KOPT-K1 (cell line): ENCODE measurements around the gene HBP1.

ENCODE experiments used
- H3K27ac ChIP-seq: fragments of 200-600 bp; sonication (generic); 2 replicates; pipeline ENCODE4 v1.5.1; 2016; ENCODE audit warnings: antibody characterized with exemption, mild to moderate bottlenecking, low read depth, low read length; ENCODE audit not compliant: poor library complexity, severe bottlenecking
- H3K36me3 ChIP-seq: fragments of 200-600 bp; sonication (generic); 2 replicates; pipeline ENCODE4 v1.5.1; 2017; ENCODE audit warnings: antibody characterized with exemption, mild to moderate bottlenecking, low read length, moderate library complexity; ENCODE audit not compliant: insufficient read depth
- H3K9me3 ChIP-seq: fragments of 200-600 bp; sonication (generic); 2 replicates; pipeline ENCODE4 v1.5.1; 2017; ENCODE audit warnings: antibody characterized with exemption, low read length, mild to moderate bottlenecking; ENCODE audit not compliant: insufficient read depth, poor library complexity, severe bottlenecking

Gene HBP1

GRCh38 chr7:107186240-107186639 is 17.4 kb downstream of the HBP1 start:
- H3K9me3 ChIP-seq, result no peaks in the 10 kb centered on the region
- no peak overlapping the region for H3K27ac ChIP-seq
- H3K36me3 ChIP-seq, result peaks cover 80% of the 10 kb centered on the region

DNA sequence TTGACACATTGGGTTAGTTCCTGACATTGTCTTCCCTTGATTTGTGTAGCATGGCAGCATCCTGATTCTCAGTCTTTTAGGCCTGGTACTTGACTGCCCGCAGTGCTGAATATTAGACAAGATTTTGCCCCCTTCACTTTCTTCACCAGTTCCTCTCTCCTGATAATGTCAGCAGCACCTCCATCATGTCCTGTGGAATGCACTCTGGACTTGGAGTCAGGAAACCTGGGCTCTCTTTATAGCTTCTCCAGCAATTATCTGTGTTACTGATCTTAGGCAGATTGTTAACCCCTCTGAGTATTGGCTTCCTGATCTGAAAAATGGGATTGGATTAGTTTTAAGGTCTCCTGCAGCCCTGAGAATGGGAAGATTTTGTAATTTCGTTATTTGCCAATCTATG is 19.0 kb downstream of the HBP1 start:
- H3K9me3 ChIP-seq, result no peaks in the 10 kb centered on the region
- no peak overlapping the region for H3K27ac ChIP-seq
- H3K36me3 ChIP-seq, result peaks cover 79% of the 10 kb centered on the region

DNA sequence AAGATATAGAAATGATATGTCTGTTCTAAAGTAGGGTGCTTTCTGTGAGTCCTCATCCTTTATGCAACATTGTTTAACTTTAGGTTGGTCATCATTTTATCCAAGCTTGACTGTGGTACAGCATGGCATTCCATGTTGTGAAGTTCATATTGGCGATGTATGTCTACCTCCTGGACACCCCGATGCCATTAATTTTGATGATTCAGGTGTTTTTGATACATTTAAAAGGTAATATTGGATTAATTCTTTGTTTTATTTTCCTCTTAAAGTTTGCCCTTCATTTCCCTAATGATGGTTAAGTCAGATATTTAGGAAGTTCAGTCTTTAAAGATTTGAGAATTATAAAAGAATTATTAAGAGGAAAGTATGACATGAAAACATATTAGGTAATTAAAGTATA is 21.3 kb downstream of the HBP1 start:
- no peaks in the 10 kb centered on the region for H3K9me3 ChIP-seq
- no peak overlapping the region for H3K27ac ChIP-seq
- H3K36me3 ChIP-seq, result peaks cover 73% of the 10 kb centered on the region

- Histone ChIP-seq H3K9me3 (no peaks in the 10 kb centered on the region), H3K27ac (no peak overlapping the region), H3K36me3 (peaks cover 72% of the 10 kb centered on the region)
These were observed 25.2 kb downstream of the HBP1 start for GRCh38 chr7:107194052-107194451.

- Histone ChIP-seq H3K36me3 (peaks cover 72% of the 10 kb centered on the region), H3K27ac (no peak overlapping the region), H3K9me3 (no peaks in the 10 kb centered on the region)
These were observed 28.2 kb downstream of the HBP1 start for GRCh38 chr7:107196834-107197610.

- no peaks in the 10 kb centered on the region for H3K9me3 ChIP-seq
- H3K36me3 ChIP-seq, result peaks cover 89% of the 10 kb centered on the region
- no peak overlapping the region for H3K27ac ChIP-seq
These were observed 33.1 kb downstream of the HBP1 start for GRCh38 chr7:107201795-107202450.

GRCh38 chr7:107203607-107204006 is 34.8 kb downstream of the HBP1 start:
- Histone ChIP-seq H3K27ac (no peak overlapping the region), H3K36me3 (peaks cover 90% of the 10 kb centered on the region), H3K9me3 (no peaks in the 10 kb centered on the region)

DNA sequence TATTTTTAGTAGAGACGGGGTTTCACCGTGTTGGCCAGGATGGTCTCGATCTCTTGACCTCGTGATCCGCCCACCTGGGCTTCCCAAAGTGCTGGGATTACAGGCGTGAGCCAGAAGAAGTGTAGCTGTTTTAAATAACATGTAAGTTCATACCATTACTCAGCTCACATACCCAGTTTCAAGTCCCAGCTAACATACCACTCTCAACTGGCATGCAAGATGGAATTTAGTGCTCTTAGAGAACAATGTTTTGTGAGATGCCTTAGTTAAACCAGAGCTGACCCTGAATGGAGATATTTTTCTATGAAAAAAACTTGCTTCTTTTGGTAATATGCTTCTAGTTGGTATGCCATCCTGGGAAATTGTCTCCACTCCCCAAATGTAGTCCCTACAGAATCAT is 37.3 kb downstream of the HBP1 start:
- Histone ChIP-seq H3K36me3 (peaks cover 92% of the 10 kb centered on the region), H3K9me3 (no peaks in the 10 kb centered on the region), H3K27ac (no peak overlapping the region)

- Histone ChIP-seq H3K36me3 (peaks cover 86% of the 10 kb centered on the region), H3K9me3 (no peaks in the 10 kb centered on the region), H3K27ac (no peak overlapping the region)
These were observed 37.9 kb downstream of the HBP1 start for GRCh38 chr7:107206706-107207105.

DNA sequence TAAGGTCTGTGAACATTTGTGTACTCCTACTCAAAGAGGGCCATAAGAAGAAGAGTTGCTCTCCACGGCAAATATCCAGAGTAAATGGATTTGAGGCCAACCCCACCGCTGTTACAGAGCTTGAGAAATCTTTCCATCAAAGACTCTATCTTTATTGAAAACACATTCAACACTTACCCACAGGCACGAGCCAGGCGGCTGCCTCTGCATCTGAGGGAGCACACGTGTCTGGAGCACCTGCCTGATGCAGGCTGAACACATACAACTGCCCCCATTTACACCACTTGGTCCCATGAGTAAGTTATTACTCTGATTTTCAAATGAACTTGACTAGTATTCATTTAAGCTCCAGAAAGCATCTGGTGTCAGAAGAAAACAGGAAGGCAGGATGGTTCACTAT is 38.7 kb downstream of the HBP1 start:
- Histone ChIP-seq H3K36me3 (peaks cover 79% of the 10 kb centered on the region), H3K9me3 (no peaks in the 10 kb centered on the region), H3K27ac (no peak overlapping the region)

GRCh38 chr7:107208024-107208521 is 39.3 kb downstream of the HBP1 start:
- Histone ChIP-seq H3K27ac (no peak overlapping the region), H3K9me3 (no peaks in the 10 kb centered on the region), H3K36me3 (peaks cover 73% of the 10 kb centered on the region)

GRCh38 chr7:107208563-107208962 is 39.8 kb downstream of the HBP1 start:
- Histone ChIP-seq H3K27ac (no peak overlapping the region), H3K9me3 (peaks cover 4% of the 10 kb centered on the region), H3K36me3 (peaks cover 69% of the 10 kb centered on the region)

- Histone ChIP-seq H3K27ac (no peak overlapping the region), H3K9me3 (peaks cover 14% of the 10 kb centered on the region), H3K36me3 (peaks cover 59% of the 10 kb centered on the region)
These were observed 40.8 kb downstream of the HBP1 start for GRCh38 chr7:107209565-107209964.

GRCh38 chr7:107210400-107210799 is 41.6 kb downstream of the HBP1 start:
- Histone ChIP-seq H3K9me3 (peaks cover 20% of the 10 kb centered on the region), H3K27ac (no peak overlapping the region), H3K36me3 (peaks cover 51% of the 10 kb centered on the region)

DNA sequence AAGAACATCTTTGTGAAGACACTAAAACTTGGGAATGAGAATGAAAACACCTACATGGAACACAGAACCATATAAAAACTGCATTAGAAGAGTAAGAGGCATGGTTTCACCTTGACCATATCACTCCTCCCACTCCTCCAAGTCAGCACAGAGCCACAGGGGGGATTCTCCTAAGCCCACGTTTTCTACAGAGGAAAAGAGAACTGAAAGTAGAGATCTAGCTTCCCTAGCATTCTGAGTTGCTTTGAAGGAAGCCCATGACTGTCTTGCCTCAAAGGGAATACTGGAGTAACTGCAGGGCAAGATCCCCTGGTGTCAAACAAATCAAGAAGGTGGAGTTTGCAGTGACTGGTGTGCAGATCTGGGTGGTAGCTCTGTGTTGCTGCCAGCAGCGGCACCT is 43.9 kb downstream of the HBP1 start:
- H3K27ac ChIP-seq, result no peak overlapping the region
- peaks cover 33% of the 10 kb centered on the region for H3K36me3 ChIP-seq
- peaks cover 20% of the 10 kb centered on the region for H3K9me3 ChIP-seq
